ENCODE data around the gene OR5AK2. TPM values are rescaled to one million over a fixed set of nuclear protein-coding genes. Genes with fewer than 3 reads are reported as not detected.
"Not testable (repeated sequence)": the region's sequence is repeated elsewhere in the genome, so short reads cannot be mapped to it uniquely, and the experiment has no call there.

OR5AK2 gene
- total RNA-seq, 2 experiments from 2014 or later, result not detected

- Mint-ChIP-seq H3K4me1 (ENCODE audit: low read depth) (no peaks in the 10 kb centered on the region), H3K4me3 (no peak overlapping the region), H3K36me3 (ENCODE audit: low read depth) (no peaks in the 10 kb centered on the region), H3K27ac (no peak overlapping the region), H3K9me3 (peaks cover 15% of the 10 kb centered on the region), H3K27me3 (no peaks in the 10 kb centered on the region)
- H3K9me3 ChIP-seq (ENCODE audit: control insufficient read depth in 1 of 2, insufficient read depth in 1 of 2, low read length in 2 of 2), result peaks cover 0 to 7% of the 10 kb centered on the region in 2 experiments
- DNase-seq (no peak), ATAC-seq (ENCODE audit: poor library complexity) (no peak)
- no peak overlapping the region for H3K4me3 ChIP-seq (ENCODE audit: low read length)
- ChIA-PET CTCF (no interaction called here), POLR2A (no interaction called here)
- intact Hi-C loops (cut with DNase I, micrococcal nuclease), result no loop called here
- no peak overlapping the region for H3K27ac ChIP-seq (ENCODE audit: low read depth in 1 of 2, low read length in 2 of 2)
- no peak for TF ChIP-seq CTCF (IDR thresholded peaks at IDR 0.05)
- H3K36me3 ChIP-seq (ENCODE audit: insufficient read depth, low read length), result no peaks in the 10 kb centered on the region
- no peaks in the 10 kb centered on the region for H3K4me1 ChIP-seq (ENCODE audit: insufficient read depth, low read length)
- H3K27me3 ChIP-seq (ENCODE audit: control insufficient read depth in 1 of 2, insufficient read depth in 2 of 2, low read length in 2 of 2), result no peaks in the 10 kb centered on the region
Observed at GRCh38 chr11:56950510-56950909, 38.2 kb upstream of the OR5AK2 start.

- H3K4me1 Mint-ChIP-seq (ENCODE audit: low read depth); CTCF ChIA-PET; H3K4me3 ChIP-seq (ENCODE audit: low read length); POLR2A ChIA-PET; H3K36me3 ChIP-seq (ENCODE audit: insufficient read depth, low read length); H3K36me3 Mint-ChIP-seq (ENCODE audit: low read depth); H3K9me3 ChIP-seq (ENCODE audit: control insufficient read depth in 1 of 2, insufficient read depth in 1 of 2, low read length in 2 of 2); ATAC-seq (ENCODE audit: poor library complexity); H3K4me1 ChIP-seq (ENCODE audit: insufficient read depth, low read length); H3K27ac Mint-ChIP-seq; H3K27me3 ChIP-seq (ENCODE audit: control insufficient read depth in 1 of 2, insufficient read depth in 2 of 2, low read length in 2 of 2); DNase-seq; H3K27ac ChIP-seq (ENCODE audit: low read depth in 1 of 2, low read length in 2 of 2); H3K27me3 Mint-ChIP-seq; H3K4me3 Mint-ChIP-seq; intact Hi-C loops (cut with DNase I, micrococcal nuclease): not testable (repeated sequence)
- peaks cover 11% of the 10 kb centered on the region for H3K9me3 Mint-ChIP-seq
Observed at GRCh38 chr11:56953907-56954306, 34.8 kb upstream of the OR5AK2 start.

DNA sequence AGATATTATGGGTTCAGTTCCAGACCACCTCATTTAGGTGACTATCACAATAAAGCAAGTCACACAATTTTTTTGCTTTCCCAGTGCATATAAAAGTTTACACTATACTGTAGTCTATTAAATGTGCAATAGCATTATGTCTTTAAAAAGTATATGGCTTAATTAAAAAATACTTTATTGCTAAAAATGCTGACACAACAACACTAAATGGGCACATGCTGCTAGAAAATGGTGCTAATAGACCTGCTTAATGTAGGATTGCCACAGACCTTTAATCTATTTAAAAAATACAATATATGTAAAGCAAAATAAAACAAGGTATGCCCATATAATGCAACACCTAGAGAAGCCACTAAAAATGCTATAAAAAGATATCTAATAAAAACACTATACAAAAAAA is 27.1 kb upstream of the OR5AK2 start:
- no peak for DNase-seq
- H3K27me3 Mint-ChIP-seq, result no peaks in the 10 kb centered on the region
- H3K36me3 Mint-ChIP-seq (ENCODE audit: low read depth), result no peaks in the 10 kb centered on the region
- peaks cover 0 to 5% of the 10 kb centered on the region in 2 experiments for H3K9me3 ChIP-seq (ENCODE audit: control insufficient read depth in 1 of 2, insufficient read depth in 1 of 2, low read length in 2 of 2)
- no peak overlapping the region for H3K4me3 Mint-ChIP-seq
- H3K27me3 ChIP-seq (ENCODE audit: control insufficient read depth in 1 of 2, insufficient read depth in 2 of 2, low read length in 2 of 2), result no peaks in the 10 kb centered on the region
- no peak overlapping the region for H3K4me3 ChIP-seq (ENCODE audit: low read length)
- H3K36me3 ChIP-seq (ENCODE audit: insufficient read depth, low read length), result no peaks in the 10 kb centered on the region
- peaks cover 4% of the 10 kb centered on the region for H3K9me3 Mint-ChIP-seq
- no peak for TF ChIP-seq CTCF (IDR thresholded peaks at IDR 0.05)
- ATAC-seq (ENCODE audit: poor library complexity), result no peak
- H3K4me1 Mint-ChIP-seq (ENCODE audit: low read depth), result no peaks in the 10 kb centered on the region
- ChIA-PET CTCF (no interaction called here), POLR2A (no interaction called here)
- no peaks in the 10 kb centered on the region for H3K4me1 ChIP-seq (ENCODE audit: insufficient read depth, low read length)
- intact Hi-C loops (cut with DNase I, micrococcal nuclease), result no loop called here
- no peak overlapping the region for H3K27ac ChIP-seq (ENCODE audit: low read depth in 1 of 2, low read length in 2 of 2)
- no peak overlapping the region for H3K27ac Mint-ChIP-seq

DNA sequence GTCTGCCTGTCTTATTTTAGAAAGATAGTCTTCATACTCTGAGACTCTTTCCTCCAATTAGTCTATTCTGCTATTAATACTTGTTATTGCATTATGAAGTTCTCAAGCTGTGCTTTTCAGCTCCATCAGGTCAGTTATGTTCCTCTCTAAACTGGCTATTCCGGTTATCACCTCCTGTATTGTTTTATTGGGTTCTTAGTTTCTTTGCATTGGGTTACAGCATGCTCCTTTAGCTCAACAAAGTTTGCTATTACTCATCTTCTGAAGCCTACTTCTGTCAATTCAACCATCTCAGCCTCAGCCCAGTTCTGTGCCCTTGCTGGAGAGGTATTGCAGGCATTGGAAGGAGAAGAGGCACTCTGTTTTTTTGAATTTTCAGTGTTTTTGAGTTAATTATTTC is 21.0 kb upstream of the OR5AK2 start:
- POLR2A ChIA-PET, result no interaction called here
- no peak for TF ChIP-seq CTCF (IDR thresholded peaks at IDR 0.05)

More for the DNA sequence above, 21.0 kb upstream of the OR5AK2 start:
- DNase-seq (no peak), ATAC-seq (ENCODE audit: poor library complexity) (no peak)
- H3K27ac ChIP-seq (ENCODE audit: low read depth in 1 of 2, low read length in 2 of 2), result no peak overlapping the region
- H3K4me3 ChIP-seq (ENCODE audit: low read length), result no peak overlapping the region
- no peaks in the 10 kb centered on the region for H3K27me3 ChIP-seq (ENCODE audit: control insufficient read depth in 1 of 2, insufficient read depth in 2 of 2, low read length in 2 of 2)
- H3K9me3 ChIP-seq (ENCODE audit: control insufficient read depth in 1 of 2, insufficient read depth in 1 of 2, low read length in 2 of 2), result peaks cover 0 to 7% of the 10 kb centered on the region in 2 experiments
- intact Hi-C loops (cut with DNase I, micrococcal nuclease), result no loop called here
- H3K36me3 ChIP-seq (ENCODE audit: insufficient read depth, low read length), result no peaks in the 10 kb centered on the region
- no peak overlapping the region for H3K4me3 Mint-ChIP-seq
- H3K4me1 ChIP-seq (ENCODE audit: insufficient read depth, low read length), result no peaks in the 10 kb centered on the region
- H3K36me3 Mint-ChIP-seq (ENCODE audit: low read depth), result no peaks in the 10 kb centered on the region
- H3K27me3 Mint-ChIP-seq, result peaks cover 5% of the 10 kb centered on the region
- CTCF ChIA-PET, result no interaction called here
- no peak overlapping the region for H3K27ac Mint-ChIP-seq
- H3K9me3 Mint-ChIP-seq, result peaks cover 5% of the 10 kb centered on the region
- no peaks in the 10 kb centered on the region for H3K4me1 Mint-ChIP-seq (ENCODE audit: low read depth)

All from CD4-positive, alpha-beta T cell (primary cell).